GM21526 (cell line): ENCODE results near the gene CFAP221.

Experiments
- ATAC-seq: cut with Tn5 transposase; IDR thresholded peaks from one replicate; pipeline ENCODE4 v1.9.1; 2021; ENCODE audit warnings: moderate library complexity; ENCODE audit not compliant: unreplicated experiment, low FRiP score

The CFAP221 gene

GRCh38 chr2:119544075-119544938 lies at the start of gene CFAP221:
Gene CFAP221, plus strand, starts transcription at chr2:119544449. Its CDS starts 1,683 bp downstream, at chr2:119546132.
- no peak for ATAC-seq

- ATAC-seq, result no peak
Measured at GRCh38 chr2:119495948-119496347, 48.3 kb upstream of the CFAP221 start.

GRCh38 chr2:119496682-119497081 lies 47.6 kb upstream of the CFAP221 start:
- ATAC-seq, result no peak

GRCh38 chr2:119508756-119509155 lies 35.5 kb upstream of the CFAP221 start:
- ATAC-seq, result no peak

DNA sequence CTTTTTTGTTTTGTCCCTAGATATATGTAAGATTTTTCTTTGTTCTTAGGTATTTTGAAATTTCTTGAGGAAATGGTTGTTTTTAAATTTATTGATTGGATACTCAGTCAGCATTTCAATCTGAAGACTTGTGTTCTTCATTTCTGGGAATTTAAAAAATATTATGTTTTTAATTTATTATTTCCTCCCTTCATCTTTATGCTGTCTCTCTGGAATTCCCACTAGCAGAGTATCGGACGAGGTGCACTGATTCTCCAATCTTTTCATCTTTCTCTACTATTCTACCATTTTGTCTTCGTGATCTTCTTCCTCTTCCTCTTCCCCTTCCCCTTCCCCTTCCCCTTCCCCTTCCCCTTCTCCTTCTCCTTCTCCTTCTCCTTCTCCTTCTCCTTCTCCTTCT lies 32.3 kb upstream of the CFAP221 start:
- no peak for ATAC-seq

GRCh38 chr2:119512946-119513345 lies 31.3 kb upstream of the CFAP221 start:
- ATAC-seq, result no peak

GRCh38 chr2:119513832-119514231 lies 30.4 kb upstream of the CFAP221 start:
- no peak for ATAC-seq

DNA sequence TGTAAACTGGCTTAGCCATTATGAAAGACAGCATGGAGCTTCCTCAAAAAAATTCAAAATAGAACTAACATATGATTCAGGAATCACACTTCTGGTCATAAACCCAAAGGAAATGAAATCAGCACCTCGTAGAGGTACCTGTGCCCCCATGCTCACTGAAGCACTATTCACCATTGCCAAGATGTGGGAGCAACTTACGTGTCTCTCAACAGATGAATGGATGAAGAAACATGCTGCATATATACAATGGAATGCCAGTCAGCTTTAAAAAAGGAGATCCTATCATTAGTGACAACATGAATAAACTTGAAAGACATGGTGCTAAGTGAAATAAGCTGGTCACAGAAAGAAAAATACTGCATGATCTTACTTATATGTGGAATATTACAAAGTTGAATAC lies 28.1 kb upstream of the CFAP221 start:
- ATAC-seq, result no peak

- ATAC-seq, result peak; percentile 85
Measured at GRCh38 chr2:119517433-119517832, 26.8 kb upstream of the CFAP221 start.

- ATAC-seq, result no peak
Measured at GRCh38 chr2:119518401-119519056, 25.7 kb upstream of the CFAP221 start.

DNA sequence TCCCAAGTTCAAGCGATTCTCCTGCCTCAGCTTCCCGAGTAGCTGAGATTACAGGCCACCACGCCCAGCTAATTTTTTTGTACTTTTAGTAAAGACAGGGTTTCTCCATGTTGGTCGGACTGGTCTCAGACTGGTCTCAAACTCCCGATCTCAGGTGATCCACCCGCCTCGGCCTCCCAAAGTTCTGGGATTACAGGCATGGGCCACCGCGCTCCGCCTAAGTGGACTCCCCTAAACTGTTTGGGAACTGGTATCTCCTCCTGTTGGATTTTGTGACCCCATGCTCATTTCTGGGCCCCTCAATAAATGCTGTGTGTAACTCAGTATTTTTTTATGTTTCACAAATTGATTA lies 25.2 kb upstream of the CFAP221 start:
- ATAC-seq, result no peak

- ATAC-seq, result no peak
Measured at GRCh38 chr2:119520696-119521432, 23.4 kb upstream of the CFAP221 start.

DNA sequence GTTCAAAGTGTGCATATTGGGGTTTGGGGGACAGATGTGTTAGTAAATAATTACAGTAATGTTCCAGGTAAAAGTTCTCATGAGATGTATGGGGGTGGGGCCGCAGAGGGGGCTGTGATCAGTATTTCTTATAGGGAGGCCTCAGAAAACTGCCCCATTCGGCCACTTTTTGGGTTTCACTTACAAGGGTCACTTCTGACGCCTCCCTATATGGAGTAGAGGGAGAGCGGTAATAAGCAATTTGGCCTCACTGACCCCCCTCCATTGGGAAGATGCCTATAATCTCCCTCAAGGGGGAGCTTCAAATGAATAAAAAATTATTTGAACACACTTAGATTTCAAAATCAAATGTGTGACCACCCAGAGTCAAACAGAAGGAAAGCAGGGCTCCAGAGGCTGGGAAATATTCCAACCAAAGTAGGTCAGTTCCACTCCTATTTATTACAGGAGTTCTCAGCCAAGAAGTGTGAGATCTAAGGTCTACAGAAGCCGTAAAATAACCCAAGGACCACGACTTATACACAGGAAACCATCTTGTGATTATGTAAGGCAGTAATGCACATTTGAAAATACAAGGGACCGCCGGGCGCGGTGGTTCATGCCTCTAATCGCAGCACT lies 22.7 kb upstream of the CFAP221 start:
- no peak for ATAC-seq

DNA sequence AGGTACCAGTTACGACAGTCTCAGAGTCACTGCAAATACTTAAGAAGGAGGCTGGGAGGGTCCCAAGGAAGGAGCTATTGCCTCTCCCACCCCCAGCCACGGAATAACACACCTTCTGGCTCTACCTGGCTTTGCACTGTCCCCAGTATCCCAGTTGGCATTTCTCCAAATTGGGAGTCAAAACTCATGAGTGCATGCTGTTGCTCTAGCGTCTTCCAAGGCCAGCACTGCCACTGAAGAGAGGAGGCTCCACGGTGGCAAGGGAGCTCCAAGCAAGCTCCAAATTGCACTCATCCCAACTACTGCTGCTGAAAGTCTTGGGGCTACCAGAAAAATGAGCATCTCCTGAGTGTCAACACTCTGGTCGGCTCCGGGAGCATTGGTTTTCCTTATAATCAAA lies 21.6 kb upstream of the CFAP221 start:
- ATAC-seq, result no peak

DNA sequence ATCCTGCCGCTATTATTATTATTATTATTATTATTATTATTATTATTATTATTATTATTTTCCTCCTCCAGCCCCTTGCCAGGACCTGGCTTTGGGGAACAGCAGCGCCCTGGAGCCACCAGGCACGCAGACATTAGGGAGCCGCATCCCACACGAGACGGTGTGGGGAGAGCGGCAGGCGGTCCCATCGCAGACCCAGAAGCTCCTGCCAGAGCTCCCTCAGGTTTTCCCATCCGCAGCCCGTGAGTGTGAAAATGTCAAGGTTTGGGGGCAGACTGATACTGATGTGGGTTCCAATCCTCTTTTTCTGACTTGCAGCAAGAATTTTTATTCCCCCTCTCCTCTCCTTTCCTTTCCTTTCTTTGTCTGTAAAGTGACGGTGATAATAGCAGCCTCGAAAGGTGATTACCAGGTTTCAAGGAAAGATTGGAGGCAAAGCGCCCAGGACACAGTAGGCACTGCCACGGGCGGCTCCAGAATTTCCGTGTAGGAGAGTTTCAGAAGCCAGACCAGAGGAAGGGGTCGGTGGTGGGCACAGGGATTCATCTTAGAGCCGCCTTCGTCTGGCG lies 20.8 kb upstream of the CFAP221 start:
- no peak for ATAC-seq

DNA sequence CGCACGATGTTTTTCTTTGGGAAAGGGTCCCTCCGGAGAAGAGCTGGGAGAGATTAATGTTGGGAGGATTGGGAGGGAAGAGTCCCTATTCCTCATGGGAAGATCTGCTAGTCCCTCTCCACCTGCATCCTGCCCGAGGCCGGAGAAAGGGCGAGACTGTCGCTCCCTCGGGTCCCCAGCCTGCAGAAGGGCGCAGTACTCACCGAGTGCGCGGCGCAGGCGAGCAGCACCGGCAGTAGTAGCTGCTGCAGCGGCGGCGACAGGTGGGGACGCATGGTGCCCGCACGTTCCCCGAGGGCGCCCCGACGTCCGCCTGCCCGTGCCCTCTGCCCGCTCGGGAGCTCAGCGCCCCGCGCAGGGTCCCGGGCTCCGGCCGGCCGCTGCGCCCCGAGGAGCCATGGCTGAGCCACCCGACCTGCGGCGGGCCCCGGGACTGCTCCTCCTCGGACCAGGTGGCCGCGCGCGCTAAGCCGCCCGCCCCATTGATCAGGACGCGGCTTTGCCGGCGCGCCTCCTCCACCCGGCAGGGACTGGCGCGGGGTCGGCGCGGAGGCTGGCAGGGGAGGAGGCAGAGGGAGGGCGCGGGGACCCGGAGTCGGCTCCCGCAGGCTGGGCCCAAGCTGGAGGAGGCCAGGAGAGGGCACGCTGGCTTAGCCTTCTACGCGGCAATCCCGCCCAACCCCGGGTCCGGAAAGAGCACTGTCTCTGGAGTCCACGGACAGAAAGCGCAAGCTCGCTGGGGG lies 20.1 kb upstream of the CFAP221 start, which contains the start of gene SCTR:
Gene SCTR, minus strand, starts transcription at position 532 of the 743 bp plus-strand sequence. Its CDS starts 257 bp downstream, at position 275.
- no peak for ATAC-seq

- ATAC-seq, result no peak
Measured at GRCh38 chr2:119525614-119526013, 18.6 kb upstream of the CFAP221 start.

DNA sequence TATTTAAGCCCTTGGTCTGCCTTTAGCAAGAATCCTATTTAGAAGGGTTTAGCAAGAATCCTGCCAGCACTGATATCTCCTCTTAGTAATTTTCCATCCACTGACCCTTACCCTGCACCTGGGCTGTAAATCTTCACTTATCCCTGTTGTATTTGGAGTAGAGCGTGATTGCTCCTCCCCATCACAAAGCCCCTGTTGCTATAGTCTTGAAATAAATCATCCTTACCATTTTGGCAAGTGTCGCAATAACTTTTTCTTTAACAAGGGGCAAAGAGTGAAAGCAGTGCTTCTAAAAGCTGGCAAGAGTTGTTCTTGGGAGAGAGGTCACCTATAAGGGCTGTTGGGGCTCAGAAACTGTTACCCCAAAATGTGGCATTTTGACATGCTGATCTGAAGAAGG lies 16.2 kb upstream of the CFAP221 start:
- no peak for ATAC-seq

DNA sequence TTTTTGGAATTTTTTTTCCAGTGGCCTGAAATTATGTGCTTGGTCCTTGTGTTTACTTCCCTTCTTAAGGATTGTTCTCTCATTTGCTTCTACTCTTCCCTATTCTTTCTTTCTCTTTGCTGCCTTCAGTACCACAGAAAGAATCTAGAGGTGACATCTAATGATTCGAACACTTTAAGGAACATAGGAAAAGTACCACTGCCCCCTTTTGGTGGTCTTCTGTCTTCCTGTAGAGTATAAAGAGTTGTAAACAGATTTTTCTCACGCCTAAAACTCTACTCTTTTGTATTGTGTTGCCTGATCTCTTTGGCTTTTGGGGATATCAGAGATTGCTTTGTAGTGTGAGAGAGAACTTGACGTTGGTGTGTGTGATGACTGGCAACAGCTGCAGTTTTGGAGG lies 13.0 kb upstream of the CFAP221 start:
- ATAC-seq, result no peak

GRCh38 chr2:119533560-119533959 lies 10.7 kb upstream of the CFAP221 start:
- ATAC-seq, result no peak
